Dermis blood vessel endothelial cell (primary cell): ENCODE results near the gene RBBP8. TPM values are rescaled to one million over a fixed set of nuclear protein-coding genes. Genes with fewer than 3 reads are reported as not detected.
"Not testable (repeated sequence)": the region's sequence is repeated elsewhere in the genome, so short reads cannot be mapped to it uniquely, and the experiment has no call there.

Experiments used
- DNase-seq: peaks from one replicate; pipeline ENCODE4 v3.0.0; 2010
- total RNA-seq: library from RNA; depleted of rRNA; stranded (reverse); fragments of >200 nt; gene quantifications from 2 replicates; pipeline ENCODE4 v1.2.3, GENCODE V29; 2014

Gene RBBP8
- total RNA-seq, 1 donor from 2014 or later, result 19.9 TPM

DNA sequence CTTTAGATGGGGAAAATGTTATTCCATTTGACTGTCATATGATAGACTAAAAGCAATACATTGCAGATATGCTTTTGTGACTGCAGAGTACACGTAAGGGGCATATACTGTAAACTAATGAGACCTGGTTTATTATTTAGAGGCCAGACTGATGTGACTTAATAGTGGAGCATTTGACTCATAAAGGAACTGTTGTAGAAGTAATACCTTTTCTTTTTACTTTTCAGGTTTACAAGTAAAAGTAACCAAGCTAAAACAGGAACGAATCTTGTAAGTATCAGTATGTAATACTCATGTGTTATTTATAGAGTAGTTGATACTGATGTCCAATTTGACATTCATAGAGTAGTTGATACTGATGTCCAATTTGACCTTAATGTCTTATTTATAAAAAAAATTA, 13.1 kb downstream of the RBBP8 start:
- DNase-seq, result no peak

DNA sequence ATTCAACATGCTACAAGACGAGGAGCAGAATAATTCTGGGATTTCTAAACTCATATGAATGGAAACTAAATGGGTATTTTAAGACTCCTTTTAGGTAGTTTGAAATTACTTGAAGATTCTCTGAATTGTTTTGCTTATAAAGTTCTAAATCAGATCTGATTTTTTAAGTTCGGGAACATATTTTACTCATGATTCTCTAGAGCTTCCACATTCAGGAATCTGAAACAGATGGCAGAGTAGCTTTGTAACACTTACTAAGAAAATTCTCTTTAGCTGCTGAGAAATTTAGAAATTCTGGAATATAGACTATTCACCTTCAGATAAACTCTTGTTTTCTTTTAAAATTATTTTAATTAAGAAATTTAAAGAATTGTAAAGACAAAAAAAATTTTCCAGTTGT, 13.7 kb downstream of the RBBP8 start:
- no peak for DNase-seq

DNA sequence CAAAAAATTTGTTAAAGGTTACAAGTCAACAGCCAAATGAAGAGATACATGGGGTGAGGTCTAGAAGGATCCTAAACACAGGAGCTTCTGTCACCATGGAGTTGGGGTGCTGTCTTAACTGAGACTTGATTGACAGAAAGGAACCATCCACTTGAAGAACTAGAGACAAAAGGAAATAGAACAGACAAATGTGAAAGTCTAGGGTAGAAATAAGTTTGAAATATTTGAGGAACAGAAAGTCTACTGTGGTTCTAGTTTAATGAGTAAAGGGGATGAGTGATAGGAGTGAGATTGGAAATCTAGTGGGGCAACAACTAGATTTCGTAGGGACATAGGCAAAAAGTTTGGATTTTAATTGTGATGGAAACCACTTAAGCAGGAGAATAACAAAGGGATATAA, 18.7 kb downstream of the RBBP8 start:
- DNase-seq, result no peak

DNA sequence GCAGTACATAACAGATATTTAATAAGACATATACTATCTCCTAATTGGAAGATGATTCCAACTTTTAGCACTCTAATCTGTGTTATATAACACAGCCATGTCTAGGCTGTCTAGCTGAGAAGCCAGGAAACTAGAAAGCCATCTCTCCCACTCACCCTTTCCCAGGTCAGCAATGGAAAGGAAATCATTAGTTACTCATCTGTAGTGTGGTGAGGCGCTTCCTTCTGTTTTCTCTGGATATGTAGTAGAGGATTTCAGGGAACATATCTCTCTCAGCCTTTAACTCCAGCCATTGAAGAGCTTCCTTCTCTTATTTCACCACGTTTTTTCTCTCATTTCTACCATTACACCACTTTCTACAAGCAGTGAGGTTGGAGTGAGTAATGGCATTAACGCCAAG, 19.4 kb downstream of the RBBP8 start:
- peak; percentile 44 for DNase-seq

DNA sequence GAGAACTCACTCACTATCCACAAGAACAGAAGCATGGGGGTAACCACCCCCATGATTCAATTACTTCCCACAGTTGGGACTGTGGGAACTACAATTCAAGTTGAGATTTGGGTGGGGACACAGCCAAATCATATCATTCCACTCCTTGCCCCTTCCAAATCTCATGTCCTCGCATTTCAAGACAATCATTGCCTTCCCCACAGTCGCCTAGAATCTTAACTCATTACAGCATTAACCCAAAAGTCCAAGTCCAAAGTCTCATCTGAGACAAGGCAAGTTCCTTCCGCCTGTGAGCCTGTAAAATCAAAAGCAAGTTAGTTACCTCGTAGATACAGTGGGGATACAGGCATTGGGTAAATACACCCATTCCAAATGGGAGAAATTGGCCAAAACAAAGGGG, 20.9 kb downstream of the RBBP8 start:
- DNase-seq, result not testable (repeated sequence)

DNA sequence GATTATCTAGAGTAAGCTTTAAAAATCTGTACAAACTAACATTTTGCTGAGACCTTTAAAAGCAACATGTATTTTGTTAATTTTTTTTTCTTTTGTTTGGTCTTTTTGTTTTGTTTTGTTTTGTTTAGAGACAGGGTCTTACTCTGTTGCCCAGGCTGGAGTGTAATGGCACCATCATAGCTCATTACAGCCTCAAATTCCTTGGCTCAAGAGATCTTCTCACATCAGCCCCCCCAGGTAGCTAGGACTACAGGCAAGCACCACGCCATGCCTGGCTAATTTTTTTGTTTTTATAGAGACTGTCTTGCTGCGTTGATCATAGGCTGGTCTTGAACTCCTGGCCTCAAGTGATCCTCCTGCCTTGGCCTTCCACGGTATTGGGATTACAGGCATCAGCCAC, 23.1 kb downstream of the RBBP8 start:
- no peak for DNase-seq

DNA sequence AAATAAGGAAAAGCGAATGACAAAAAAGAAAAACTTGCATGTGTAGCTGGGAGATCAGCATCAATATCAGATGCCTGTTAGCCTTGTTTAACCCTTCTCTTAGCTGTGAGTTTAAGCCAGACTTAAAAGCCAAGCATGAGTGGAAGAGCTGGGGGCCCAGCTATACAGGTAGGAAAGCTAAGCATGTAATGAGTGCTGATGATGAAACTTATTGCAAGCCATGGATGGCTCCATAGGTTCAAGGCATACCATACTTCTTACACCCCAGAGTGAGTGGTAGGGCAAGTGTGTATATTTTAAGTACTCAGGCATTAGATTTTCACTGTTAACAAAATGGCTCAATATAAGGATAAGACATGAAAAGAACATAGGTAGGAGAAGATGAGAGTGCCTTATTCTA, 28.0 kb downstream of the RBBP8 start:
- no peak for DNase-seq

DNA sequence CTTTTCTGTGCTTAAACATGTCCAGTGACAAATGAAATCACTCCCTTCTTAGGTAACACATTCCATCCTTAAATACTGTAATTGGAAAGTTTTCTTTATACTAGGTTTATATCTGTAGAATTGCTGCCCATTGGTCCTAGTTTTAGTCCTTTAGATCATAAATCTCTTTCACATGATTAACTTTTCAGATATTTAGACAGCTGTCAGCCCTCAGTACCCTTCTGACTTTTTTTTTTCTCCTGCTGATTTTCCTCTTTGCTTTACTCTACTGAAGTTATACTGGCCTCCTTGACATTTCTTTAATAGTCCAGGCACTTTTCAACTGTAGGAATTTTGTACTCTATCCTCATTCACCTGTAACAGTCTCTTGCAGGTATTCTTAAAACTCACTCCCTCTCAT, 28.9 kb downstream of the RBBP8 start:
- DNase-seq, result no peak

DNA sequence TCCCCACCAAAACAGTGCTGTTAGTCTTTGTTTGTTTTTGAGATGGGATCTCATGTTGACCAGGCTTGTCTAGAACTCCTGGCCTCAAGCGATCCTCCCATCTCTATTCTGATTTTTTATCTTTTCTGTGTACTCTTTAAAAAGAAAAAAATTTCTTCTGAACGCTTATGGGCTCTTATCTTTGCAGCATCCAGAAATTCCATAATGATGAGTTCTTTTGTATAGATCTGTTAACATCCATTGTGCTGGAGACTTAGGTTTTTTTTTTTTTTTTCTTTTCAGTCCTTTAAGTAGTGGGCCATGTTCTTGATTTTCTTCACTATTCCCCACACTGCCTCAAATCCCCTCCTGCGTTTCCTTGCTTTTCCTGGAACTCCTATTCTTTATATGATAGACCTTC, 31.0 kb downstream of the RBBP8 start:
- no peak for DNase-seq

DNA sequence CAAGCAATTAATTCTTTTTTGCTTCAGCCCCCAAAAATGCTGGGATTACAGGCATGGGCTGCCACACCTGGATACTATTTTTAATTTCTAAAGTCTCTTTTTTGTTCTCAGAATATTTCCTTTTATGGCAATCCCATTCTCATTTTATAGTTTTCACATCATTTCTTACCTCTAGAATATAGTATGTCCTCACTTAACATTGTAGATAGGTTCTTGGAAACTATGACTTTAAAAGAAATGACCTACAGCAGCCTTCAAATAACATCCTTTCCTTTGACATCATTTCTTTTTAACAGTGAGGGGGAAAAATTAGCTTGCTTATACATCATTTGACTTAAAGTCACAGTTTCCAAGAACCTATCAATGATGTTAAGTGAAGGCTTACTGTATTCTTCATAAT, 31.6 kb downstream of the RBBP8 start:
- no peak for DNase-seq

DNA sequence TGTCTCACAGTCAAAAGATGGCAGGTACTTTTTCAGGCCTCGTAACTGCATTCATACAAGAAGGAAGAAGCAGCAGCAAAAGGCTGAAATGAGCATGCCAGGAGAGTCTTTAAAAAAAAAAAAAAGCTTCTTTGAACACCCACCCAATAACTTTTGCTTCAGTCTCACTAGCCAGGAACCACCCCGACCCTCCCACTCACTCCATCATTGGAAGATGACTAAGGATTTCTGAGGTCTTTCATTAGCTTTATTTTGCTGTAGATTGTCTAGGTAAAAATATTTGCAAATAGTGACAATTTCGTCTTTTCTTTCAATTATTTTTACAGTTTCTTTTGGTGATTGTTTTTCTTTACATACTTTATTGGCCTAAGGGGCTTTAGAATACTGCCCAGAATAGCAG, 37.9 kb downstream of the RBBP8 start:
- DNase-seq, result no peak

DNA sequence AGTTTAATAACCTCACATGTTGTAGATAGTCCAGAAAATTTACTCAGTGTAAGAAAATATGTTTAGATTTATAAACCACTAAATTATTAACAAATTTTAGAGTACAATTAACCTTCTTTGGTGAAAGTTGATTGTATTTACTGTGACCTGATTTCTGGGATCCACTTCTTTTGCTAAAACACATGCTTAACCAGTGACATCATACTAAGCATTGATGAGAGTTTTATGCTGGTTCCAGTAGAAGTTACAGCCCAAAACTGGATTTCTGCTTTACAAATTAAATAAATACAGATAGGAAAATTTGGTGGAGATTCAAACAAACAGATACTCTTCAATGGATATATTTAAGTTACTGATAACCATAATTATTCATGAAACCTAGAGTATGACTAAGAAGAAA, 40.9 kb downstream of the RBBP8 start:
- DNase-seq, result no peak

DNA sequence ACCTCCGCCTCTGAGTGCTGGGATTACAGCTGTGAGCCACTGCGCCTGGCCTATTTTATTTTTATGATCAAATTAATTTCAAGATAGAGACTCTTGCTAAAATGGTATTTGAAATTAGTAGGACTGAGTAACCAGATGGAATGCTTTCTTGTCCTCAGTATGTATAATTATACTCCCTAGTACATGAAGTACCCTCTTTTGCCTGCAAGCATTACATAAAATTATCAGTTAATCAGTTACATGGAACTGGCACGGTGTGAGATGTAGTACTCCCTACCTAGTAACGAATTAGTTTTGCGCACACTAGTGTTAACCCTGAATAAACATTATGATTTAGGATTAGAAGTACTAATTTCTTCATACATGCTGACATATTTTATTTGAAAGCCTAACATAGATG, 41.6 kb downstream of the RBBP8 start:
- DNase-seq, result no peak

DNA sequence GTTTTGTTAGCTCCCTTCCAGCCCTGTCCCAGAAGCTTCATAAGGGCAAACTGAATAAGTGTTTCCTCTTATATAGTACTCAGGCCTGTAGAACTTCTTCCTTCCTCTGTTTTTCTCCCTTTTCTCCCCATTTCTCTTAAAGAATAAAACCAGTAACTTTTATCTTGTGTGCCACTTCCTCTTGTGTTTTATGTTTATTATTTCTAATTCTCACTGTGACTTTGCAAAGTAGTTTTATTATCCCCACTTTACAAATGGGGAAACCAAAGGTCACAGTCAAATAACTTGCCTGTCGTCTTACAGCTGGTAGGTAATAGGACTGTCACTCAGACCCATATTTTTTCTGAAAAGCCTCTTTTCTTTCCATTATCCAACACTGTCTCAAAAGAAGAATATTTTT, 42.4 kb downstream of the RBBP8 start:
- no peak for DNase-seq

DNA sequence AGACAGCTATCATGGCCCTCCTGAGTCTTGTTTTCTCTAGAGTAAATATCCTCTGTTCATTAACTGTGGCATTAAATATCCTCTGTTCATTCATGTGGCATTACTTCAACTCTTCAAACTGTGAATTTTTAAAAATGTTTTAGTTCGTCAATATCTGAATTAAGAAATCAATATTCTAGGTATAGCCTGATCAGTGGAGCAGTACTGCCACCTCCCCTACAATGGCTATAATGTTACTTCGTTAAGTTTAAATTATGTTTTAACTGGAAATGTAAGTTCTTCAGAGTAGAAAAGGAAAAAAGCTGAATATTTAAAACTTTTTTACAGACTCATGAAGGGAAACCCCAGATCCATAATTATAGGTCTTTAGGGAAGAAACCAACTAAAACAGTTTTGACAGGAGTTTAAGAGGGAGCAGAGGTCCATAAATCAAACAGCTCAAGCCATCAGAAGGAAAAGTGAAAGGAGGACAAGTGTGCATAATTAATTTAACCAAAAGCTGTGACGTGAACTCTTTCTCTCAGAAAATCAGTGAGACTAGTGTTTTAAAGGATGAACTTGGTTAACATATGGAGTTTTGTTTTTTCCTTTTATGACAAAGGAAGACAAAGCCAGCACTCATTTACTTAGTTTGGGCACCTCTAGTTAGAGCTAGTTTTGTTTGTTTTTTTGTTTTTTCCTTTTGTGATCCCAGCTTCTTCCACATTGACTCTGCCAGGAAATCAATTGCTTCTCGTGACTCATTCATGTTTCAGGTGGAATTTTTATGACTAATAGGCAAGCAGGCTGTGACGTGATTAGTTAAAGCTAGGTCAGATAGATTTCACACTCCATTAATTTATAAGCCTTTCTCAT, 44.9 kb downstream of the RBBP8 start:
- DNase-seq, result peak; percentile 85

DNA sequence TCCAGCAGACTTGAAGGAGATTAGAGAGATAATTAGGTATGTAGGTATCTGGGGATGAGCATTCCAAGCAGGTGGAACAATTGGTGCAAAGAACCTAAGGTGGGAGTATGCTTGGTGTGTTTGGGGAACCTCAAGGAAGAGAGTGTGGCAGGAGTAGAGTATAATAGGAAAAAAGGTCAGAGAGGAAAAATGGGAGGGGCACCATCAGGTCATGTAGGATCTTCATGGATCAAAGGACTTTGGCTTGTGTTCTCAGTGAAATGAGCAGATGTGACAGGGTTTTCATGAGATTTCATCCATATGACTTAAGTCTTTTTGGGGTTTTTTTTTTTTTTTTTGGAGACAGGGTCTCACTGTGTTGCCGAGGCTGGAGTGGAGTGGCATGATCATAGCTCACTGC, 47.3 kb downstream of the RBBP8 start:
- no peak for DNase-seq

DNA sequence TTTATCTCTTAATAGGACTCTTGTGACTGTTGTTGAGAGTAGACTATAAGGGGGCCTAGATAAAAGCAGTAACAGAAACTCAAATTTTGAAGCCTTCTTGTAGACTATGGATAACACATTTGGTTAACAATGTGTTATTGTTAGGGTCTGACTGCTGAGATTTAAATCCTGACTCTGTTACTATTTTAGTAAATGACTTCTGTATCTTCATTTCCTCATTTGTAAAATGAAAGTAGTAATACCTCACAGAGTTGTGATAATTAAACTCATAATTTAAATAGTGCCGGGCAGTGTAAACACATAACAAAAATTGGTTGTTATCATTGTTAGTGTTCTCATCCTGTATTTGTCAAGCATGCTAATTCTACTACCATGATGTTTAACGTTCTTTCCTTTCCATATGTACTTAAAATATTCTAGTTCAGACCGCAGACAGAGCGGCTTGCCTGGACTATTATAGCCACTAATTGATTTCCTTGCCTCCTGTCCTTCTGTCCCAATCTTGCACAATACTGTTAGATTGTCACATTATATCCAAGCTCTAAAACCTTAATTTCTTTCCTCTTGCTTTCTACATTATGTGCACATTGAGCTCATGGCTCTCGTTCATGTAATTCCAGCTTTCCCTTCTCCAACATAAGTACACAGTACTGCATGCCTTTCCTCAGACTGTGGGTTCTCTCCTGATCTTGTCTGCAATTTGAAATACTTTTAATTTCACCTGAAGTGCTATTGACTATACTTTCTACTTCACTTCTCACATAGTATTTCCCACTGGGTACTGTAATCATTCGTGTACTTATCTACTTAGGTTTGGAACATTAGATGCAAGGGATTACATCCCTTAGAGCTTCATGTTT, 48.4 kb downstream of the RBBP8 start:
- DNase-seq, result no peak

DNA sequence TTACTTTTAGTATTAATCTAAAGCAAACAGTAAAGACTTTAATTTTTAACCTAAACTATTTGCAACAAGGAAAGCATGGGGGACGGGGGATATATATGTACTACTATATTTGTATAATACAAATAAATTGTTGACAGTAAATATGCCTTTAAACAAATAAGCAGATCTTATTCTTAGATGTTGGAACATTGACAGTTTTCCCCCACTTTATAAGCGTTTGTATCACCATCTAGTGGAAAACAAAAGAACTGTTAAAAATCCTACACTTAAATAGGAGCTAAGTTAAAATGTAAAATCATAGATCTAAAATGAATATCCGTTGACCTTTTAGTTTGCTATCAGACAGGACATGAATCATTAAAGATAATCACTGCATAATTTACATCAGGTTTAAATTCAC, 50.0 kb downstream of the RBBP8 start:
- DNase-seq, result peak; percentile 69

DNA sequence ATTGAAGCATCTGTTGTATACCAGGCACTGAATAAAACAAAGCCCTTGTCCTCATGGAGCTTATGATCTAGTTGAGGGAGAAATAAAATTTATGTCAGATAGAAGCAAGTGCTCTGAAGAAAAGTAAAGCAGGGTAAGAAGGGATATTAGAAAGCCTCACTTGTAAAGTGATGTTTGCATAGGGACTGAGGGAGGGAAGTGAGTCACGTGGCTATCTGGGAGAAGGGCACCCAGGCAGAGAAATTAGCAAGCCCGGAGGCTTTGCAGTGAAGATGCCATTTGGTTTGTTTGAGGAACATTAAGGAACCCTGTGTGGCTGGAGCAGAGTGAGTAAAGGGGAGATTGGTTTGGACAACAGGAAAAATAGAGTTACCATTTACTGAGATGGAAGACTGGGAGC, 52.1 kb downstream of the RBBP8 start:
- no peak for DNase-seq

DNA sequence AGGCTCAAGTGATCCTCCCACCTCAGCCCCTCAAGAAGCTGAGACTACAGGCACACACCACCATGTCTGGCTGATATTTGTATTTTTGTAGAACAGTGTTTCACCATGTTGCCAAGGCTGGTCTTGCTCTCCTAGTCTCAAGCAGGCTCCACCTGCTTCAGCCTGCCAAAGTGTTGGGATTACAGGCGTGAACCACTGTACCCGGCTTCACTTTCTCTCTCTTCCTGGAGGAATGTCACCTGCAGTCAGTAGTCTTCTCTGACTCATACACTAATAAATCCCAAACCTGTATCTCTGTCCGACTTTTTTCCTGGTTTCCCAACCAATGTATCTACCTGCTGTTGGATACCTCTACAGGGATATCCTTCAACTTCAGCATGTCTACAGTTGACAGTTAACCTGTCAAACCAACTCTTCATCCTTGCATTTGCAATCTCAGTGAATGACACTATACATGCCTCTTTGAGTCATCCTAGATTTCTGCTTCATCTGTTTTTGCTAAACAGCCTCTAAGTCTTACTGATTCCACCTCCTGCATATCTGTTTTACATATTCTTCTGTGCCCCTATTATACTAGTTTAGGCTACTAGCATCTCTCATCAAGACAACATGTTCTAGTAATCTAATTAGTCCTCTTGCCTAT, 54.5 kb downstream of the RBBP8 start:
- DNase-seq, result no peak

DNA sequence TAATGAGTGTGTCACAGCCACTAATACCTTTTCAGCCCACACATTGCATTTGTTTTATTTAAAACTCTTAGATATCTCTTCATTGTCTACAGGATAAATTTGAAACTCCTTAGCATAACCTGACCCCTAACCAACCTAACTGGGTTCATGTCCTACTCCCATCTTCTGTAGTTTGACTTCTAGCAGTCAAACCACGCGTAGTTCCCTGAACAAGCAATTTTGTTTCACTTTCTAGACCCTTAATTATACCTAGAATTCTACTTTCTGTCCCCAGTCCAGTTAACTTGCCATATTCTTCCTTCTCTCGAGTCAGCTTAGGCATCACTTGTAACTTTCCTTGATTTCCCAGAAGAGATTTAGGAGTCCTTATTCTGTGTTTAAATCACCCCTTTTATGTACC, 55.1 kb downstream of the RBBP8 start:
- DNase-seq, result no peak

DNA sequence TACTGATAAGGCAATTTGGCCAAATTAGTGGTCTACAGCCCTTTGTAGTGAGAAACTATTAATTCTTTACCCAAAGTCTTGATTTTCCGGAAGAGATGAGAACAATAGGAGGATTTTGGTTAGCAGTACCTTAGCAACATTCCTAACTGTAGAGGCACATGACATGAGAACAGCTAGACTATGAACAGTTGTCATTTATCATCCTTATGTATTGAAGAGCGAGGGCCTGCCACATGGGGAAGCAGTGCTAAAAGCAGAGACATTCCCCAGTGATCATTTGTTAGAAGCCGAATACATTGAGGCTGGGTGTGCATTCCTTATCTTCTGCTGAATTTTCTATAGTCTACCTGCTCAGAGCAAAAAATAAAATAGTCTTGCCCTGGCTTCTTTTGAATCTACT, 65.2 kb downstream of the RBBP8 start:
- DNase-seq, result no peak

DNA sequence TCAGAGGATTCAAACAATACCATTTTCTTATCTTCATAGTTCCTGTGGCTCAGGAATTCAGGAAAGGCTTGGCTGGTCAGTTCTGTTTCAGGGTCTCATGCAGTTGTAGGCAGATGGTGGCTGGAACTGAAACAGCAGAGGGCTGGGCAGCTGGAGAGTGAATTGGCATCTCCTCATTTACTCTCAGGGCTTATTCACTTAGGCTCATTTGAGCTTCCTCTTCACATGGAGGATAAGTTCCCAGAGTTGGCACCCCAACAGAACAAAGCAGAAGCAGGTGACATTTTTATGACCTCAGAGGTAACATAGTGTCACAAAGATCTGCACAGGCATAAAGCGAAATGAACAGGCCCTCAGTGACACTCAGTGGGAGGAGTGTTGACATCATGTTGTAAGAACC, 66.1 kb downstream of the RBBP8 start:
- peak; percentile 68 for DNase-seq

DNA sequence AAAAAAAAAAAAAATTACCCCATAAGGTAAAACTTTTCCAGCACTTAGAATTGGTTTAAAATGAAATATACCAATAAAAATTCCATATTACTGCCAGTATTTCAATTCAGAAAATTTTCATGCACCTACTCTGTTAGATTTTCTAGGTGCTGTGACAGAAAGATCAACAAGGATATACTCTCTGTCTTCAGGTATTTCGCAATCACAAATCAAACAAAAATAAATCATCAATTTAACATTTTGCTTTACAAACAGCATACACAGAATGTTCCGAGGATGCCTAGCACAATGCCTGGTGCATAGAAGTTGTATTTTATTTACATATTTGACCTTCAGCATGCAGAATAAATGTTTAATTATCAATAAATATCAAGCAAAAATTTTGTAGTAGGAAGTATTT, 66.5 kb downstream of the RBBP8 start:
- no peak for DNase-seq
